RCC 7860 (cell line): ENCODE data around the gene EMC9.

ENCODE experiments used
- DNase-seq: peaks from one replicate; pipeline ENCODE4 v3.0.0-alpha.2; 2015; ENCODE audit warnings: low spot score
- FAIRE-seq: peaks from 2 replicates; lab custom pipeline; 2012; peaks lifted over from hg19 to GRCh38; lab: Jason Lieb, UNC

Gene EMC9

GRCh38 chr14:24150567-24150966 is 9.2 kb upstream of the EMC9 start:
- DNase-seq = no peak
- no peak for FAIRE-seq

- no peak for FAIRE-seq
- DNase-seq = no peak
These were observed 8.7 kb upstream of the EMC9 start for GRCh38 chr14:24150061-24150460.

- DNase-seq (no peak), FAIRE-seq (no peak)
These were observed 8.0 kb upstream of the EMC9 start for GRCh38 chr14:24149302-24149969.

GRCh38 chr14:24147761-24148428 is 6.5 kb upstream of the EMC9 start:
- FAIRE-seq (no peak), DNase-seq (no peak)

- DNase-seq (peak; percentile 79), FAIRE-seq (peak; percentile 73)
These were observed 5.8 kb upstream of the EMC9 start, which contains the start of gene RNF31 for GRCh38 chr14:24146978-24147760. TSS of gene RNF31 (plus strand) at chr14:24147498. CDS start at chr14:24147699, 201 bp downstream.

- DNase-seq (peak; percentile 89), FAIRE-seq (no peak)
These were observed 5.1 kb upstream of the EMC9 start, which contains the start of gene PSME2 for GRCh38 chr14:24146453-24146977. TSS of gene PSME2 (minus strand) at chr14:24146610. CDS start at chr14:24146581, 29 bp downstream.

GRCh38 chr14:24145690-24146452 is 4.5 kb upstream of the EMC9 start:
- no peak for FAIRE-seq

GRCh38 chr14:24145219-24145618 is 3.8 kb upstream of the EMC9 start:
- FAIRE-seq (no peak), DNase-seq (no peak)

More at GRCh38 chr14:24145690-24146452, 4.5 kb upstream of the EMC9 start:
- DNase-seq = peak; percentile 29

GRCh38 chr14:24144451-24144850 is 3.1 kb upstream of the EMC9 start:
- DNase-seq (no peak), FAIRE-seq (no peak)

GRCh38 chr14:24143511-24143910 is 2.1 kb upstream of the EMC9 start:
- FAIRE-seq (no peak), DNase-seq (no peak)

- DNase-seq = no peak
- no peak for FAIRE-seq
These were observed 2.0 kb downstream of the EMC9 start for GRCh38 chr14:24139272-24139934.

- FAIRE-seq = no peak
- no peak for DNase-seq
These were observed 2.8 kb downstream of the EMC9 start for GRCh38 chr14:24138396-24139271.

GRCh38 chr14:24137529-24138395 is 3.6 kb downstream of the EMC9 start:
- DNase-seq (no peak), FAIRE-seq (no peak)

GRCh38 chr14:24136684-24137528 is 4.5 kb downstream of the EMC9 start:
- DNase-seq (no peak), FAIRE-seq (no peak)

- FAIRE-seq (no peak), DNase-seq (peak; percentile 44)
These were observed 5.3 kb downstream of the EMC9 start, which contains the start of gene PSME1 for GRCh38 chr14:24135834-24136683. TSS of gene PSME1 (plus strand) at chr14:24136194. CDS start at chr14:24136263, 69 bp downstream.

GRCh38 chr14:24135584-24135833 is 5.9 kb downstream of the EMC9 start:
- DNase-seq = no peak
- FAIRE-seq = no peak
